Gastrocnemius medialis (tissue), 4 donors: ENCODE results near the gene CACNA1S. TPM values are rescaled to one million over a fixed set of nuclear protein-coding genes. Genes with fewer than 3 reads are reported as not detected.

ENCODE experiments used
- ATAC-seq, 2 donors: fragments of 150-250 bp; one replicate each; pipeline ENCODE4 v1.9.1; 2016
- DNase-seq, 2 donors: peaks; one replicate each; pipeline ENCODE4 v3.0.0-alpha.2; 2019
- H3K27ac ChIP-seq, 4 donors: fragments of 200-600 bp; sonication (generic); 1 replicate in 1 of 4; 2 replicates in 3 of 4; pipeline ENCODE4 v1.5.1; 2016 to 2018; ENCODE audit warnings: mild to moderate bottlenecking in 2 of 4, moderate library complexity in 1 of 4
- H3K27me3 ChIP-seq, 3 donors: fragments of 200-600 bp; sonication (generic) in 2 of 3; 1 replicate in 1 of 3; 2 replicates in 2 of 3; pipeline versions ENCODE4 v1.5.1 to v1.6.0; 2016 to 2019; ENCODE audit warnings: mild to moderate bottlenecking in 1 of 3, moderate library complexity in 1 of 3
- H3K36me3 ChIP-seq, 2 donors: fragments of 200-600 bp; sonication (generic) in 1 of 2; one replicate each; pipeline ENCODE4 v1.5.1; 2017 to 2018
- H3K4me1 ChIP-seq, 2 donors: fragments of 200-600 bp; sonication (generic) in 1 of 2; one replicate each; pipeline ENCODE4 v1.5.1; 2016 to 2017; ENCODE audit warnings: mild to moderate bottlenecking in 2 of 2
- H3K4me3 ChIP-seq, 4 donors: fragments of 200-600 bp; sonication (generic) in 3 of 4; 1 replicate in 1 of 4; 2 replicates in 3 of 4; pipeline ENCODE4 v1.5.1; 2016 to 2019; ENCODE audit warnings: mild to moderate bottlenecking in 2 of 4
- H3K9me3 ChIP-seq, 3 donors: fragments of 200-600 bp; sonication (generic) in 2 of 3; 1 replicate in 1 of 3; 2 replicates in 2 of 3; pipeline ENCODE4 v1.5.1; 2016 to 2019
- CTCF ChIP-seq, 5 experiments: fragments of 450-650 bp in 3 of 5; fragments of 200-600 bp in 2 of 5; sonication (generic) in 2 of 5; IDR thresholded peaks in 4 of 5; conservative IDR thresholded peaks in 1 of 5; 1 replicate in 4 of 5; 2 replicates in 1 of 5; pipeline ENCODE4 v1.5.1; 2016 to 2019; ENCODE audit warnings: antibody characterized with exemption in 5 of 5, mild to moderate bottlenecking in 3 of 5, moderate library complexity in 3 of 5
- POLR2A ChIP-seq, 2 donors: fragments of 450-650 bp; IDR thresholded peaks; one replicate each; pipeline ENCODE4 v1.6.1; 2017; ENCODE audit warnings: antibody characterized with exemption in 2 of 2, mild to moderate bottlenecking in 2 of 2, moderate library complexity in 2 of 2
- in situ Hi-C, 4 donors: fragments of 200-750 bp; cut with MboI; loops; one replicate each; pipeline versions ENCODE4 v1.15.0 to v1.8.0; 2017; ENCODE audit warnings: low sequenced_read_pairs in 4 of 4
- intact Hi-C: fragments of 100-400 bp; cut with DNase I; formaldehyde crosslinking; loops from one replicate; pipeline ENCODE4 v1.15.1; 2023; ENCODE audit warnings: low total_unique reads
- total RNA-seq, 4 donors: library from RNA; depleted of rRNA; stranded (reverse); fragments of >200 nt; gene quantifications; one replicate each; pipeline versions ENCODE4 v1.1.0 to v1.2.3, GENCODE V29; 2016

The CACNA1S gene
- total RNA-seq, 4 donors from 2014 or later: 74.3 to 93.5 (median 81.2) TPM

GRCh38 chr1:201064806-201065205 is 47.4 kb downstream of the CACNA1S start:
- no peak for ATAC-seq
- H3K4me3 ChIP-seq: no peak overlapping the region
- in situ Hi-C loops (no loop called here), intact Hi-C loops (no loop called here)
- TF ChIP-seq CTCF (IDR thresholded peaks at IDR 0.05 in 4 of 5, conservative IDR thresholded peaks at IDR 0.05 in 1 of 5): no peak
- TF ChIP-seq POLR2A (IDR thresholded peaks at IDR 0.05): no peak
- H3K4me1 ChIP-seq: peaks cover 0 to 9% of the 10 kb centered on the region in 2 donors
- H3K9me3 ChIP-seq: no peaks in the 10 kb centered on the region
- H3K36me3 ChIP-seq: peaks cover 0 to 28% of the 10 kb centered on the region in 2 donors
- no peaks in the 10 kb centered on the region for H3K27me3 ChIP-seq
- H3K27ac ChIP-seq: peak overlapping the region in 1 of 4 donors; percentile 18
- no peak for DNase-seq

DNA sequence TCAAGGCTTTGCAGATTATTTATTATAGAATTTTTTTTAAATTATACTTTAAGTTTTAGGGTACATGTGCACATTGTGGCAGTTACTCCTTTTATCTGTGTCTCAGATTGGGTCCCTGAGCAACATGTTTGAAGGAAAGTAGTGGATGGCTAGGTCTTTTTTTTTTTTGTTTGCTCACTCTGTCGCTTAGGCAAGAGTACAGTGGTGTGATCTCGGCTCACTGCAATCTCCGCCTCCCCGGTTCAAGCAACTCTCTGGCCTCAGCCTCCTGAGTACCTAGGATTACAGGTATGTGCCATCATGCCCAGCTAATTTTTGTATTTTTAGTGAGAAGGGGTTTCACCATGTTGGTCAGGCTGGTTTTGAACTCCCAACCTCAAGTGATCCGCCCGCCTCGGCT is 49.1 kb downstream of the CACNA1S start:
- Histone ChIP-seq H3K27me3 (no peaks in the 10 kb centered on the region), H3K4me1 (peaks cover 0 to 9% of the 10 kb centered on the region in 2 donors), H3K4me3 (no peak overlapping the region), H3K27ac (peak overlapping the region in 1 of 4 donors; percentile 41), H3K36me3 (peaks cover 0 to 29% of the 10 kb centered on the region in 2 donors), H3K9me3 (no peaks in the 10 kb centered on the region)
- in situ Hi-C loops (no loop called here), intact Hi-C loops (no loop called here)
- ATAC-seq: no peak
- TF ChIP-seq POLR2A (IDR thresholded peaks at IDR 0.05) (no peak), CTCF (IDR thresholded peaks at IDR 0.05 in 4 of 5, conservative IDR thresholded peaks at IDR 0.05 in 1 of 5) (no peak)
- no peak for DNase-seq

DNA sequence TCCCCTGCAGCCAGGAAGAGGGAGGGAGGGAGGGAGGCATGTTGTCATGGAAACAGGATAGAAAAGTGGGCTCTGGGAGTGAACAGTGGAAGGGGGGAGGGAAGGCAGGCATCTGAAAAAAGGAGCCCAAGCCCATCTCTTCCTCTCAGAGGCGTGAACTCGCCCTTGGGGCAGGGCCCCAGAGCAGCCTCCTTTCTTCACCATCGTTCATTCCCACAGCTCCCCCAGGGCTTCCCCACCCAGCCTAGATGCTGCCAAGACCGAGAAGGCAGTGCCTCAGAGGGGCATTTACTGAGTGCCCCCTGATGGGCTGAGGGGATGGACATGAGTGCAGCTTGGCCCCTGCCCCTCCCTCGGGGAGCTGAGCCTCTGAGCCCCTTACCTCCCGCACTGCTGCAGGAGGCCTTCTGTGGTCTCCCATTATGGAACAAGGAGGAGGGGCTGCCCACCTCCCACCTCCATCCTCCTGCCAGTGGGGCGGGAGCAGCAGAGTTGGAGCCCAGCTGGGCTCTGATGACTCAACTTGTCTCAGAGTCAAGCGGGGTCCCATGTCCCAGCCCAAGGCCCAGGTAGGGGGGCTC is 49.6 kb downstream of the CACNA1S start:
- H3K4me1 ChIP-seq: peaks cover 0 to 9% of the 10 kb centered on the region in 2 donors
- no peak overlapping the region for H3K4me3 ChIP-seq
- peaks cover 0 to 34% of the 10 kb centered on the region in 2 donors for H3K36me3 ChIP-seq
- TF ChIP-seq POLR2A (IDR thresholded peaks at IDR 0.05) (no peak), CTCF (IDR thresholded peaks at IDR 0.05 in 4 of 5, conservative IDR thresholded peaks at IDR 0.05 in 1 of 5) (no peak)
- no peak for ATAC-seq
- H3K27ac ChIP-seq: peak overlapping the region in 2 of 4 donors; percentile 26 to 77
- DNase-seq: no peak
- in situ Hi-C loops (no loop called here), intact Hi-C loops (no loop called here)
- no peaks in the 10 kb centered on the region for H3K9me3 ChIP-seq
- H3K27me3 ChIP-seq: no peaks in the 10 kb centered on the region

GRCh38 chr1:201061886-201062285 is 50.3 kb downstream of the CACNA1S start:
- TF ChIP-seq CTCF (IDR thresholded peaks at IDR 0.05 in 4 of 5, conservative IDR thresholded peaks at IDR 0.05 in 1 of 5) (no peak), POLR2A (IDR thresholded peaks at IDR 0.05) (no peak)
- intact Hi-C loops: no loop called here

More at GRCh38 chr1:201061886-201062285, 50.3 kb downstream of the CACNA1S start:
- peaks cover 0 to 41% of the 10 kb centered on the region in 2 donors for H3K36me3 ChIP-seq
- ATAC-seq (no peak), DNase-seq (no peak)
- H3K27me3 ChIP-seq: no peaks in the 10 kb centered on the region
- peak overlapping the region in 1 of 4 donors; percentile 77 for H3K27ac ChIP-seq
- no peaks in the 10 kb centered on the region for H3K9me3 ChIP-seq
- no peak overlapping the region for H3K4me3 ChIP-seq
- H3K4me1 ChIP-seq: peaks cover 0 to 9% of the 10 kb centered on the region in 2 donors
- in situ Hi-C loops: no loop called here
